NCI-H510A (cell line): Measurements from ENCODE around the gene FAM25A.
"Not testable (repeated sequence)": the region's sequence is repeated elsewhere in the genome, so short reads cannot be mapped to it uniquely, and the experiment has no call there.

Source experiments
- DNase-seq: peaks from one replicate; lab custom pipeline; 2025; lab: John Stamatoyannopoulos, UW

The FAM25A gene

GRCh38 chr10:87013528-87013927 lies 6.6 kb upstream of the FAM25A start:
- DNase-seq = not testable (repeated sequence)

- not testable (repeated sequence) for DNase-seq
Observed at GRCh38 chr10:87014986-87015716, 4.9 kb upstream of the FAM25A start.

GRCh38 chr10:87018127-87018526 lies 2.0 kb upstream of the FAM25A start:
- not testable (repeated sequence) for DNase-seq

GRCh38 chr10:87019066-87019465 lies 1.0 kb upstream of the FAM25A start:
- not testable (repeated sequence) for DNase-seq

- not testable (repeated sequence) for DNase-seq
Observed at GRCh38 chr10:87019504-87019903, 590 bp upstream of the FAM25A start.

- DNase-seq = not testable (repeated sequence)
Observed at GRCh38 chr10:87025285-87025958, 5.3 kb downstream of the FAM25A start.

GRCh38 chr10:87026747-87027508 lies 6.8 kb downstream of the FAM25A start:
- DNase-seq = not testable (repeated sequence)

GRCh38 chr10:87030419-87030818 lies 10.3 kb downstream of the FAM25A start:
- DNase-seq = not testable (repeated sequence)

GRCh38 chr10:87030912-87031635 lies 11.0 kb downstream of the FAM25A start:
- no peak for DNase-seq

GRCh38 chr10:87036623-87037022 lies 16.5 kb downstream of the FAM25A start:
- DNase-seq = no peak

- no peak for DNase-seq
Observed at GRCh38 chr10:87038286-87038717, 18.2 kb downstream of the FAM25A start.

- no peak for DNase-seq
Observed at GRCh38 chr10:87038786-87039185, 18.7 kb downstream of the FAM25A start.

- DNase-seq = not testable (repeated sequence)
Observed at GRCh38 chr10:87043579-87043978, 23.5 kb downstream of the FAM25A start.

GRCh38 chr10:87045434-87045938 lies 25.4 kb downstream of the FAM25A start:
- no peak for DNase-seq

- DNase-seq = no peak
Observed at GRCh38 chr10:87053111-87053510, 33.0 kb downstream of the FAM25A start.

GRCh38 chr10:87053577-87054181 lies 33.6 kb downstream of the FAM25A start:
- DNase-seq = no peak

GRCh38 chr10:87054373-87055295 lies 34.5 kb downstream of the FAM25A start:
- DNase-seq = no peak

- DNase-seq = no peak
Observed at GRCh38 chr10:87058171-87058570, 38.1 kb downstream of the FAM25A start.

- no peak for DNase-seq
Observed at GRCh38 chr10:87059401-87059800, 39.3 kb downstream of the FAM25A start.

GRCh38 chr10:87060280-87060928 lies 40.3 kb downstream of the FAM25A start:
- DNase-seq = no peak
